Stimulated activated CD4-positive, alpha-beta T cell treated with anti-CD3 and anti-CD28 coated beads, TNF-alpha, amount 100 ng/mL, for 48 hours (primary cell): ENCODE data around the gene ZEB2.

Experiments used
- DNase-seq, 3 donors: peaks; one replicate each; pipeline ENCODE4 v3.0.0-alpha.2; 2020; ENCODE audit warnings: low read depth in 3 of 3

The ZEB2 gene

DNA sequence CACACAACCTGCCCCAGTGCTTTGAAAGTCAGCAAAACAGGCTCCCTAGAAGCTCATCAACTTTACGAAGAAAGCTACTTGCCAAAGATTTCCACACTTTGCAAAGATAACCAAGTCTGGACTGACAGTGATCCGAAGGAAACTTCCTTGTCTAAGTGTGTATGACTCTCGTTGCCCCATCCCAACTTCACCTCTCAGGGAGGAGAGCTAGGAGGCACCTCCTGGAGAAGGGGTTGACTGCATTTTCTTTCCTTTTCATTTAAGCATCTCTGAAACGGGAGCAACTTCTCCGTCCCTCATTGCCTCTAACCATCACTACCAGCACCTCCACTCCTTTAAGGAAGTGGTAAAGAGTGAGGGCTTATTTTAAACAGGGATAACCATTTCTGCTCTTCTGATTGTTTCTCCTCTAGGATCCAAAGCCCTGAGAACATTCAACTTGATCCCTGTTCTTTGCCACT is 7.0 kb downstream of the ZEB2 start:
- no peak for DNase-seq

DNA sequence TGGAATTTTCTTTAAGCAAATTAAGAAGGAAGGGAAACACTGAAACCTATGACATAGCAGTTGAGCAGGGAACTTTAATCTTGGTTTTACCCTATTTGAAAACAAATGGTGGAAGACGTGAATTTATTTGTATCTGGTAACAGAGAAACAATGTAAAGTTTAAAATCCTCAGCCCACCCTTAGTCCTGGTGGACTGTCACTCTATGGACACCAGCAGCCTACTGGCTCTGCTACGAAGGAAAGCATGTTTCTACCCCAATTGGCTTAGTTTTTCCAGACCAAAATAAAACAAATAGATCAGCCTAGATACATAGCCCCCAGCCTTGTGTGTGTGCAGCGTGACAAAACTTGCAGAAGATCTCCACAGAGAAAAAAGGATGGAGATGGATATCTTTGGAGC is 7.4 kb downstream of the ZEB2 start:
- DNase-seq = no peak

GRCh38 chr2:144511937-144512336 is 8.0 kb downstream of the ZEB2 start:
- no peak for DNase-seq

DNA sequence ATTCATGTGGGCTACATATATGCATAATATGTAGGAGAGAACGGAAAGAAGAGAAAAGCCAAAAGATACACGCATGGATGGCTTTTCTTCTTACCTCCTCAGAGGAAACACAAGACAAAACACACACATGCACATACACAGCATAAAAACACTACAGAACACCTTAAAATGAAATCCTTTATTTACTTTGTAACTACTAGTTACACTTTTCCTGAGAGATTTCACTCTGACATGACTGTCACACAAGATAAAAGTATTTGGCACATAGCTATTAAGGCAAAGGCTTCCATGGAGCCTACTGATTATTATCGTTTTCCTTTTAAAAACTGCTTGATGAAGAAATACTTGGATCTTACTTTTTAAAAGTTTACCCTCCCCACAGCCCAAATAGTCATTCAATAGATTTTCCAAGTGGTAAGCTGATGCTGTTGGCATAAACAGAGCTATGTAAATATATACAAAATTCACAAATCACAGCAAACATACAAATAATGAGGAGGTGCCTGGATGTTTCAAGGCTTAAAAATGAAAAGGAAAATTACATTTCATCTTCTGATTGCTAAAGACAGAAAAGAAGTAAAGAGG is 8.6 kb downstream of the ZEB2 start:
- no peak for DNase-seq

- DNase-seq = no peak
Observed at GRCh38 chr2:144510294-144510991, 9.5 kb downstream of the ZEB2 start.

DNA sequence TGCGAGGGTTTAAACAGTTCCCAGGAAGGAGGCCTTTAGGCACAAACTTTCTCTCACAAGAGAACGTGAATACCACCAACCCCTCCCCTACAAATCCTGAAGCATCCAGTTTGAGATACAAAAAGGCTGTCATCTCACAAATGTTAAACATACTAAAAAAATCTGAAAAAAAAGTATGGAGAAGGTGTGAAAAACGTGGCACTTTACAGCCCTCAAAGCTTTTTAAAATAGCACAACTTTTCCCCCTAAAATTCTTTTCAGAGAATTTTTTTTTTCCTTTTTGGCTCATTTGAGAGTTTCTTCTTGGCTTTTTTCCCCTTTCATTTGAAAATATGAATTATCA is 10.1 kb downstream of the ZEB2 start:
- no peak for DNase-seq

DNA sequence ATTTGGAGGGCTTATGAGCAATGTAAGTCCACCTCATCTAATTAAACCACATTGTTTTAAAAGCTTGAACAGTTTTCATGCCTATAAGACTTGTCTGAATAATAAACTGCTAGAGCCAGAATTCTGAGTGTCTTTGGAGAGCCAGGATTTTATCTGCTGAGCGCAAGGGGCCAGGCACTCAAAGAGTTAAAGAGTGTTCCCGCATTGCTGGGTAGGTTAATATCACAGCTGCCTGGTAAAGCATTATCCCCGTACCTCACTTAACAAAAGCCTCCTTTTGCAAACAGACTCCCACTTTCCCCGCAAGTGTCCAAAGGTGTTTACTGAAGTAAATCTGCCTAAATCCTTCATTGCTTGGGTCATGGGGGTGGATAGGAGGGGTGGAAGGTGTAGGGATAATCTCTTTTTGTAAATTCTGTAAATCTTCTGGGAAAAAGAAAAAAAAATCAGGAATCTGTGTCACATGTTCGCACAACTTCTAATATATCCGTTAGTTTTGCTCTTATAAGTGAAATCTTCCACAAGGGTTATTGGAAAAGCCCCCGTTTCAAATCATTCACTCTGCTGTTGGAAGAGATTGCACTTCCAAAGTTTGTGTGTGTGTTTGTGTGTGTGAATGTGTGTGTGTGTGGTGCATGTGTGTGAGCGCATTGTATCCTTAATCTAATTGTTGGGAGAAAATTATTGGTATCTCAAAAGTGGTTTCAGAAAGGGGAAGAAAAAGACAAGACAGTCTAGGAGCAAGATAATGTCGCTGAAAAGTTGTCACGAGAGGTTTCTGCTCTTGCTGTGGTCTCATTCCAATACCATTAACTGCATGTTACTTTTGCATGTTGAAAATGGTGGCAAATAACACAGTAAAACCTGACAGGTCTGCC is 10.7 kb downstream of the ZEB2 start:
- DNase-seq = no peak

- DNase-seq = no peak
Observed at GRCh38 chr2:144508172-144508851, 11.6 kb downstream of the ZEB2 start.

GRCh38 chr2:144507441-144508171 is 12.3 kb downstream of the ZEB2 start:
- no peak for DNase-seq

- no peak for DNase-seq
Observed at GRCh38 chr2:144505245-144505831, 14.6 kb downstream of the ZEB2 start.

DNA sequence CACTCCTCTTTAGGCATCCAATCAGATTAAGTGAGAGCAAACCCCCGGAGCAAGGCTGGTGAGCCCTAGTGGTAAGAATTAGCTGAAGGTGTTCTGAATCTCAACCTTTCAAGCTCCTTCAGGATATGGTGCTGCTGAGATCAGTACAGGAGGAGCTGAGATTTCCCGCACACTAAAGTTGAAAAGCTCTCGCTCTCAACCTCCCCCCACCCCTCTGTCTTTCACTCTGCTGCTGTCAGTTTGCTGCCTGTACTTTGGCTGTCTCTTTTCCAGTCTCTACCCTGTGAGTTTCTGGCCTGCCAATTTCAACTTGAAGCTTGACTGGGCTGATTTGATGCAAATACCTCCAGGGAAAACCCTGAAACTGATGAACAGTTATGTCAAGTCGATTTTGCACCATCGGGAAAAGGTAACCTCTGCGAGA is 15.7 kb downstream of the ZEB2 start:
- DNase-seq = no peak

DNA sequence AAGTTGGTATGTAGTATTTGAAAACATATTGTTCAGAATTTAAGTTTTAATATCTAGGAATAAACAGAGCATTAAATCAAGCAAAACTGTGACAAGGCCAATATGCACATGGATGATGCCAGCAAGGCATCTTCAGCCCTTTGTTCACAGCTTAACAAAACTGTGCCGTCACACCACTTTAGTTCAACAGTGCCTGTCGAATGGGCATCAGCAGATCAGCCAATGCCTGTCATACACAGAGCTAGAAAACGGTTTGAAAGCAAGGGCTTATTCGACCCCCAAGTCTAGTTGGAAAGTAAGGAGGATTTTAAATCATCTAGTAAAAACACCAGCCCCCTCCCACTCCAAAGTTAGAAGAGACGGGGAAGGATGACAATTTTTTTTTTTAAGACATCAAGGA is 16.7 kb downstream of the ZEB2 start:
- DNase-seq = no peak

DNA sequence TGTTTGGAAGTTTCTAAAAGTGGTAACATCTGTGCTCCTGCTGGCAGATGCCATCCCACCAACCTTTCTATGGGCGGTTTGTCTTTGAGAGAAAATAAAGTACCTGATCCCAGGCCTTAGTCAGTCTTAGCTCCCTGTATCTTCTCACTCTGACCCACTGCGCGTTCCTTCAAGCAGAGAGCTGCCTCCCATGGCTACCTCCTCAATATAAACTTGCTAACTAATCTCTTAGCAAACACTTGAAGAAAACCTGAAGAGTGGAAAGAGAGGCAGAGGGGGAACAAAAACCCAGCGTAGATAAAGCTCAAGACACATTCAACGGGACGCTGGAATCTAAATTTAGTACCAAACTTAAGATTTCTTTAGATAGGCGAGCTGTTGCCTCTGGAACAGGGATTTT is 17.6 kb downstream of the ZEB2 start:
- DNase-seq = no peak

DNA sequence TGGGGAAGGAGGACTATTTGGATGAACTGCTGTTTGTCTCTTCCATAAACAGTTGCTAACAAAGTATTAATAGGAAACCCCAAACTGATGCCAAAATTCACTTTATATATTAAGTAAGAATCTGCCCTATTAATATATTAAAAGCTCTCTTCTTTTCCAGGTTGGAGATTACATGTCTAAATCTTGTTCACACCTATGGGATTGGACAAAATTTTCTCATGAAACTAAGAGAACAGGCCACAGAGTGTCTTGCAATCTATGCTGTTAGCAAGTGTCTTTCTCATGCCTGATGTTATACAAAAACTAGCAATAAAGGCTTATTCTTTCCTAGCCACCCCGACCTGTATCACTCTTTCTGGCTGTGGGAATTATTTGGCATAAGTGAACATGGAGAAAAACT is 18.3 kb downstream of the ZEB2 start:
- DNase-seq = no peak

- no peak for DNase-seq
Observed at GRCh38 chr2:144501118-144501517, 18.8 kb downstream of the ZEB2 start.

DNA sequence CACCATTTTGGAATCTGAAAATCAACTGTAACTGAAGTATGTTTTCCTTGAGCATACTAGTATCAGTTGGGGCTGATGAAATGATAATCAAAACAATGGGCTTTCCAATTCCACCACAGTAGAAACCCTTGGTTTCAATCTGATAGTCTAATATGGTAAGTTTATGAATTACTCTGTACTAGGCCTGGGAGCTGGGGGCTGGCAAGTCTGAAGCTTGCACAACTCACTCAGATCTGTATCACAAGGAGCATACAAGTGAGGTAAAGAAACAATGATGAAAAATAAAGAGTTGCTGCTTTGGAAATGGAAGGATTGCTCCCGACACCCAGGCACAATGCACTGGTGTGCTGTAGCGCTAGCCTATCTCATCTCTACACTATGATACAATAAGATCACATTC is 19.4 kb downstream of the ZEB2 start:
- no peak for DNase-seq

DNA sequence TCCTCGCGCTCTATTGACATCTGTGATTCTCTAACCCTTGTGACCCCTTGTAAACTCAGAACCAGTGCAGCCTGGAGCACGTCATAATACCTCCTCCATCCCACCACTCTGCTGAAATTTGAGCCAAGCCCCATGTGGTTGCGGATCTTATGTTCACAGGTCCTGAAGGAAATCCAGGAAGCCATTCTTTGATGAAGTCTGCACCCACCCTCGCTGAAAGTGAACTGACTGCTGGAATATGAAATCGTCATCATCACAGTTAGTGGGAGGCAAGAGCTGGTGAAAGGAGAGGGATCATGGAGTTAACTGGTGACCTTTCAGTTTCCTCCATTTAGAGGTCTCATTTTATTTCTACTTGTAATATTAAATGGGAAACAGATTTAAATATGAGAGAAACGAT is 21.6 kb downstream of the ZEB2 start:
- DNase-seq = no peak

- no peak for DNase-seq
Observed at GRCh38 chr2:144496977-144497598, 22.8 kb downstream of the ZEB2 start.

- DNase-seq = no peak
Observed at GRCh38 chr2:144496092-144496976, 23.6 kb downstream of the ZEB2 start.
